Measurements from ENCODE around the gene PAFAH2. TPM values are rescaled to one million over a fixed set of nuclear protein-coding genes. Genes with fewer than 3 reads are reported as not detected.

Gene PAFAH2
- total and polyA plus RNA-seq, 2 of the 13 experiments (the other 11 are each of a cell fraction or from before 2014, with no cell fraction given), result 6.9 to 9.4 TPM

DNA sequence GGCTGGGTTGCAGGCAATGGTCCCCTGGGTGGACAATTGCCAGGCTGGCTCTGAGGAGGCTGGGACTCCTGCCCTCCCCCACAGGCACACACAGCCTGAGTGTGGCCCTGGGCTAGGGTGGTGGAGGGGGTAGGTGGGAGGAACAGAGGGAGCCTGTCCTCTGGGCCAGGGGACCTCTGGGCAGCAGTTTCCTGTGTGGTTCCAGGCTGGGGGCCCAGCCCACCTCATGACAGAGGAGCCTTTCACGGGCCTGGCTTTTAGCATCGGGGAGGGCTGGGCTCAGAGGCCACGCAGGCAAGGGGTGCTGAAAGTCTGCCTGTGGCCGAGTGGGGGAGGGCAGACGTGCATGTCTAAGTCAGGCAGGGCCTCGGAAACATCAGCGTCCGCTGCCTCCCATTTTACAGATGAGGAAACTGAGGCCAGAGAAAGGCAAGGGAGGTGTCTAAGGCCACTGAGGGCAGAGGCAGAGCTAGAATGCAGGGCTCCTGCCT lies 30.7 kb upstream of the PAFAH2 start (continued):
- no peak for TF ChIP-seq FOXM1 (CRISPR knock-in tag; IDR thresholded peaks at IDR 0.05)
- TF ChIP-seq JUND (CRISPR knock-in tag; IDR thresholded peaks at IDR 0.05), result no peak
- TF ChIP-seq EP300 (IDR thresholded peaks at IDR 0.05; ENCODE audit: low read depth in 2 of 2, low read length in 2 of 2), result no peak
- peak; percentile 55; the same call in 1 of the 2 replicates for TF ChIP-seq EP300 (CRISPR knock-in tag; IDR thresholded peaks at IDR 0.05; ENCODE audit: borderline replicate concordance)
- TF ChIP-seq YEATS2 (CRISPR knock-in tag; IDR thresholded peaks at IDR 0.05; ENCODE audit: borderline replicate concordance), result no peak
- TF ChIP-seq GABPA (IDR thresholded peaks at IDR 0.05; ENCODE audit: low read depth, low read length), result no peak
- TF ChIP-seq GABPA (CRISPR knock-in tag; IDR thresholded peaks at IDR 0.05; ENCODE audit: low read depth), result no peak
- no peak for TF ChIP-seq ZNF547 (CRISPR knock-in tag; IDR thresholded peaks at IDR 0.05)
- TF ChIP-seq, protein P1, sequence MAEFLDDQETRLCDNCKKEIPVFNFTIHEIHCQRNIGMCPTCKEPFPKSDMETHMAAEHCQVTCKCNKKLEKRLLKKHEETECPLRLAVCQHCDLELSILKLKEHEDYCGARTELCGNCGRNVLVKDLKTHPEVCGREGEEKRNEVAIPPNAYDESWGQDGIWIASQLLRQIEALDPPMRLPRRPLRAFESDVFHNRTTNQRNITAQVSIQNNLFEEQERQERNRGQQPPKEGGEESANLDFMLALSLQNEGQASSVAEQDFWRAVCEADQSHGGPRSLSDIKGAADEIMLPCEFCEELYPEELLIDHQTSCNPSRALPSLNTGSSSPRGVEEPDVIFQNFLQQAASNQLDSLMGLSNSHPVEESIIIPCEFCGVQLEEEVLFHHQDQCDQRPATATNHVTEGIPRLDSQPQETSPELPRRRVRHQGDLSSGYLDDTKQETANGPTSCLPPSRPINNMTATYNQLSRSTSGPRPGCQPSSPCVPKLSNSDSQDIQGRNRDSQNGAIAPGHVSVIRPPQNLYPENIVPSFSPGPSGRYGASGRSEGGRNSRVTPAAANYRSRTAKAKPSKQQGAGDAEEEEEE (CRISPR knock-in tag; IDR thresholded peaks at IDR 0.05; ENCODE audit: borderline replicate concordance), result no peak
- TF ChIP-seq, protein P2, sequence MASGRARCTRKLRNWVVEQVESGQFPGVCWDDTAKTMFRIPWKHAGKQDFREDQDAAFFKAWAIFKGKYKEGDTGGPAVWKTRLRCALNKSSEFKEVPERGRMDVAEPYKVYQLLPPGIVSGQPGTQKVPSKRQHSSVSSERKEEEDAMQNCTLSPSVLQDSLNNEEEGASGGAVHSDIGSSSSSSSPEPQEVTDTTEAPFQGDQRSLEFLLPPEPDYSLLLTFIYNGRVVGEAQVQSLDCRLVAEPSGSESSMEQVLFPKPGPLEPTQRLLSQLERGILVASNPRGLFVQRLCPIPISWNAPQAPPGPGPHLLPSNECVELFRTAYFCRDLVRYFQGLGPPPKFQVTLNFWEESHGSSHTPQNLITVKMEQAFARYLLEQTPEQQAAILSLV (CRISPR knock-in tag; IDR thresholded peaks at IDR 0.05; ENCODE audit: borderline replicate concordance), result 0 out of 2 replicates have a peak, but pooled peaks have one; percentile 41
- TF ChIP-seq GTF2F1 (IDR thresholded peaks at IDR 0.05; ENCODE audit: low read length), result no peak
- TF ChIP-seq MLLT10 (CRISPR knock-in tag; IDR thresholded peaks at IDR 0.05), result no peak
- TF ChIP-seq ZNF557 (CRISPR knock-in tag; IDR thresholded peaks at IDR 0.05), result no peak
- peak; percentile 90 for TF ChIP-seq HNRNPL (IDR thresholded peaks at IDR 0.05; ENCODE audit: low read depth, low read length)
- 0 out of 2 replicates have a peak, but pooled peaks have one; percentile 49 for TF ChIP-seq ZSCAN21 (CRISPR knock-in tag; IDR thresholded peaks at IDR 0.05; ENCODE audit: borderline replicate concordance)
- peak; percentile 53 for TF ChIP-seq SAP130 (CRISPR knock-in tag; IDR thresholded peaks at IDR 0.05; ENCODE audit: low read depth)
- no peak for TF ChIP-seq ZNF850 (CRISPR knock-in tag; conservative IDR thresholded peaks at IDR 0.05)
- TF ChIP-seq ZNF878 (CRISPR knock-in tag; IDR thresholded peaks at IDR 0.05), result no peak
- TF ChIP-seq POLR2G (IDR thresholded peaks at IDR 0.05; ENCODE audit: low read depth, low read length), result peak; percentile 7; the same call in 1 of the 2 replicates
- TF ChIP-seq REPIN1 (CRISPR knock-in tag; IDR thresholded peaks at IDR 0.05; ENCODE audit: borderline replicate concordance, low read depth), result no peak
- TF ChIP-seq, protein P3, sequence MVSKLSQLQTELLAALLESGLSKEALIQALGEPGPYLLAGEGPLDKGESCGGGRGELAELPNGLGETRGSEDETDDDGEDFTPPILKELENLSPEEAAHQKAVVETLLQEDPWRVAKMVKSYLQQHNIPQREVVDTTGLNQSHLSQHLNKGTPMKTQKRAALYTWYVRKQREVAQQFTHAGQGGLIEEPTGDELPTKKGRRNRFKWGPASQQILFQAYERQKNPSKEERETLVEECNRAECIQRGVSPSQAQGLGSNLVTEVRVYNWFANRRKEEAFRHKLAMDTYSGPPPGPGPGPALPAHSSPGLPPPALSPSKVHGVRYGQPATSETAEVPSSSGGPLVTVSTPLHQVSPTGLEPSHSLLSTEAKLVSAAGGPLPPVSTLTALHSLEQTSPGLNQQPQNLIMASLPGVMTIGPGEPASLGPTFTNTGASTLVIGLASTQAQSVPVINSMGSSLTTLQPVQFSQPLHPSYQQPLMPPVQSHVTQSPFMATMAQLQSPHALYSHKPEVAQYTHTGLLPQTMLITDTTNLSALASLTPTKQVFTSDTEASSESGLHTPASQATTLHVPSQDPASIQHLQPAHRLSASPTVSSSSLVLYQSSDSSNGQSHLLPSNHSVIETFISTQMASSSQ (IDR thresholded peaks at IDR 0.05; ENCODE audit: low read depth), result no peak
- TF ChIP-seq, protein P3 (CRISPR knock-in tag; IDR thresholded peaks at IDR 0.05; ENCODE audit: borderline replicate concordance), result peak; percentile 57; the same call in 1 of the 2 replicates
- TF ChIP-seq ZKSCAN1 (IDR thresholded peaks at IDR 0.05; ENCODE audit: low read length), result no peak
- peak; percentile 33; the same call in 1 of the 2 replicates for TF ChIP-seq NCOA2 (CRISPR knock-in tag; IDR thresholded peaks at IDR 0.05)
- TF ChIP-seq ZNF558 (CRISPR knock-in tag; IDR thresholded peaks at IDR 0.05; ENCODE audit: borderline replicate concordance), result no peak
- no peak for TF ChIP-seq ZFYVE20 (CRISPR knock-in tag; IDR thresholded peaks at IDR 0.05; ENCODE audit: borderline replicate concordance, low read depth)
- no peak for TF ChIP-seq NFE2 (CRISPR knock-in tag; IDR thresholded peaks at IDR 0.05)
